Measurements from ENCODE around the gene IL1RL1.

IL1RL1 gene

DNA sequence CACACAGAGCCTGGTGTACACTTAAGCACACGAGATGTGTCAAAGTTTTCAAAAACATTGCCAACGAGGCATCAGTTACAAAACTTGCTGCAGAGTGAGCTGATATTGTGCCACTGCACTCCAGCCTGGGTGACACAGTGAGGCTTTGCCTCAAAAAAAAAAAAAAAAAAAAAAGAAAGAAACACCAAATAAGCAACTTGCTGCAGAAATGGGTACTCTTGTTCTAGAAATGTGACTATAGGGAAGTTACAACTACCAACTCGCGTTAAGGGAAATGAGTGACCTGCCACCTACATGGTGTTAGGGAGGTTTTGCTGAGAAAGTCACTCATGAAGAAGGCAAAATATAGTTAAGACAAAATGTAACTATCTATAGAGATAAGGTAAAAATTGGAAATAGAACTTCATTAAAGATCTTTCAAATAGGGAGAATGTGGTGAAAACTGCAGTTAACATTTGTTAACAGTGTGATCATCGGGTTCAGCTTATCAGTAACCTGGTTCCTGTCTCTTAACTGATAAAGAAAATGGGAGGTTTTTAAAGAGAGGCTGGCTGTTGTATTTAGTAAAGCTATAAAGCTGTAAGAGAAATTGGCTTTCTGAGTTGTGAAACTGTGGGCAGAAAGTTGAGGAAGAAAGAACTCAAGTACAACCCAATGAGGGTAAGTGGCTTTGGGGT lies at the start of gene IL1RL1:
Gene IL1RL1 (plus strand): TSS at position 600 of the 677 bp plus-strand sequence. CDS start 26,702 bp downstream, outside the sequence.
- no peak for DNase-seq (ENCODE audit: low read depth in 2 of 2)

DNA sequence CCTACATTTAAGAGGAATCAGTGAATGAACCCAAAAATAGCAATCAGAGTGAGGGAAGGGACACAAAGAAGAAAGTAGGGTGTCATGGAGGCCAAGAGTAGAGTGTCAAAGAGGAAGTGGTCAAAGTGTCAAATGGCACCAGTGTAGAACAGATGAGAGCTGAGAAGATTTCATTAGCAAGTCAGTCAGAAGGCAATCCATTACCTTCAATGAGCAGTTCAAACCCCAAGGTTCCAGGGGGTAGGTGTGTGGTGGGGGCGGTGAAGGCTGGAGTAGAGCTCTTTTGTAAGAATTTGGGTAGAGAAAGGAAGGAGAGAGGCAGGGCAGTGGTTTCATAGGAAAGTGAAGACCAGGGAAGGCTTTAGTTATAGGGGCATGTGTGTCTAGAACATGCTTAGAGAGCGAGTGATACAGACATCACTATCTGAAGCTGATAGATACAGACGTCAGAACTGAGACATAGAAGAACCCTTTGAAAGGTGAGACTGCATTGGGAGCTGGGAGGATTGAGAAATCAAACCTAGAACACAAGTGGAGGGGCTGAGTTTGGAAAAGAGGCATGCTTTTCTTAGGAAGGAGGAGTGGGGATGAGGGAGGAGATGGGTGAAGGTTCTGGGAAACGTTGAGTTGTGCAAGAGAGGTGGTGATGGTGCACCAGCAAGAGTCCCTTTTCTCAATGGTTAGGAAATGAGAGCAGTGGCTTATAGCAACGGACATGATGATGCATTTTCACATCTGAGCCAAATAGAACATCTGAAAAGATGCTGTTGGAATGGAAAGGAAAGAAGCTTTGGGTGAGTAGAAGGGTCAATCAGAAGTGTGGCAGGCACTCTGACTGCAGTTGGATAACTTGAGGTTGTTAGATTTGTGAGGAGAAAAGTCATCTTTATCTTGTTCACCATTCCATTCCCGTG lies 48.9 kb upstream of the IL1RL1 start:
- DNase-seq (ENCODE audit: low read depth in 2 of 2) = no peak

DNA sequence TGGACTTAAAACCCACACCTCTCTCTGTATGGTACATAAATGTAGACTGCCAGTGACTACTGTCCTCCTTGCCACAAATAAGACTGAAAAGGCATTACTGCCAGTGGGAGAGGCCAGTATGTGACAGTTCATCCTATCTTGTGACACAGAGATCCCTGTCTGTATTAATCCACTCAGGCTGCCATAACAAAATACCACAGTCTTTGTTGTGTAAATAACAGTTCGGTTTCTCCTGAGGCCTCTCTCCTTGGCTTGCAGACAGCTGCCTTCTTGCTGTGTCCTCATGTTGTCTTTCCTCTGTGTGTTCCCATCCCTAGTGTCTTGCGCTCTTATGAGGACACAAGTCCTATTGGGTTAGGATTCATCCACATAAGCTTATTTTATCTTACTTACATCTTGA lies 46.4 kb upstream of the IL1RL1 start:
- DNase-seq (ENCODE audit: low read depth in 2 of 2) = no peak

DNA sequence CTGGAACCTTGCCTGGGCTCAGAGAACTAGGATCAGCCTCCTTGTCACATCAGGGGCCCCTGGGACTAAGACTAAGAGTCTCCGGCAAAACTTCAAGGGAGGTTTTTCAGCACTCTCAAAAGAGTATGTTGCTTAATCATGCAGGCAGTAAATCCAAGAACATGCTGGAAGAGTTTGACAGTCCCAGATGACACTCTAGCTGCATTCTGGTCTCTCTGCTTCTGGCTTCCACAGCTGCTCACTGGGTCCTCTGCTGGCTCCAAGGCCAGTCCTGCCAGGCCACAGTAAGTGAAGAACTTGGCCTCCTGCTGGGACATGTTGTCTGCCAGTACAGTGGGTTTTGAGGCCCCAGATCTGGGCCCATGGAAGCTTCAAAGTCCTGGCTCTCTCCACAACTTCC lies 45.2 kb upstream of the IL1RL1 start:
- DNase-seq (ENCODE audit: low read depth in 2 of 2) = no peak

DNA sequence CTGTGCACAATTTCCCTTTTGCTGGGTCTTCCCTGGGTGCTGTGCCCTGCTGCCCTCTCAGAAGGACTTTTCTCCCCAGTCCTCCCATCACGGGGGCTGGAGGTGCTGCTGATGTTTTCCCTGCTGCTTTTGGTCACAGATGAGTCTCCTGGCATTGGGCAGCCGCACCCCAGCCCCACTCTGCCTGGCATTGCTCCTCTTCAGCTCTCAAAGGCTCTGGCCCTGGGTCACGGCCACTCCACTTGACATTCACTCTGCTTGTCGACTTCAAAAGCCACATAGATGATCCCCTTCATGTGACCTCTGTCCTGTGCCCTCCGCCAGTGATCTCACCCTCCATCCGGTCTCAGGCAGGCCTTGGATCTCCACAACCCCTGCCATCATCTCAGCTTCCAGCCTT lies 43.6 kb upstream of the IL1RL1 start:
- DNase-seq (ENCODE audit: low read depth in 2 of 2) = no peak

DNA sequence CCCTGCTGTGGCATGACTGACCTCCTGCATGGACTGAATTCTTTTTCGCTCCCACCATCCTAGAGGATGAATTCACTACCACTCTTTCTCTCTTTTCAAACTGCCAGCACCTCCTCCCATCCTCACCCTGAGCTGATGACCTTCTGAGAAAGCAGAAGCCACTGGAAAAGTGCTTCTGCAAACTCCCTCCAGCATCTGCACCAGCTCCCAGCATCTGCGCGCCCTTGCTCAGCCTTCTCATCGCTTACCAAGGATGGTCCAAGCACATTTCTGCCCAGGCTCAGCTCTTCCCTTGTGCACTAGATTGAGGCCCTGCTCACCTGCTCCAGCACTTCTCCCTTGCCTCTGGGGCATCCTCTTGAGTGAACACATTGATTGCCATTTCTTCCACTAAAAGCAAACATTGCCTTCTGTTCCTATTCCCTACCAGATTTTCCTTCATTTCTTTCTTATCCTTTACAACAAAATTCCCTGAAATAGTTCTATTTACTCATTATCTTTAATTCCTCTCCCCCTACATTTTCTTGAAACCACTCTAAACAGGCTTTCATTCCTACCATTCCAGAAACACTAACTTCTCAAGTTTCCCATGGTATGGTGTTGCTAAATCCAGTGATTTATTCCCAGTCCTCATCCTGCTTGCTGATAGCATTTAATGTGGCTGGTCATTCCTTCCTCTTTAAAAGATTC lies 42.7 kb upstream of the IL1RL1 start:
- DNase-seq (ENCODE audit: low read depth in 2 of 2) = no peak

DNA sequence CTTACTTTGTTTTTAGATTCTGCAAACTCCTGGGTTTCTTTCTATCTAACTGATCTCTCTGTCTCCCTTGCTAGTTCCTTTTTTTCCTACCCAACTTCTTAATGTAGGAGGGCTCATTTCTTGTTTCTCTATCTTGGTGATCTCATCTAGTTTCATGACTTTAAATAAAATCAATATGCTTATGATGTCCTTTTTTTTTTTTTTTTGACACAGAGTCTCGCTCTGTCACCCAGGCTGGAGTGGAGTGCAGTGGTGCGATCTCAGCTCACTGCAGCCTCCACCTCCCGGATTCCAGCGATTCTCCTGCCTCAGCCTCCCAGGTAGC lies 42.2 kb upstream of the IL1RL1 start:
- no peak for DNase-seq (ENCODE audit: low read depth in 2 of 2)

DNA sequence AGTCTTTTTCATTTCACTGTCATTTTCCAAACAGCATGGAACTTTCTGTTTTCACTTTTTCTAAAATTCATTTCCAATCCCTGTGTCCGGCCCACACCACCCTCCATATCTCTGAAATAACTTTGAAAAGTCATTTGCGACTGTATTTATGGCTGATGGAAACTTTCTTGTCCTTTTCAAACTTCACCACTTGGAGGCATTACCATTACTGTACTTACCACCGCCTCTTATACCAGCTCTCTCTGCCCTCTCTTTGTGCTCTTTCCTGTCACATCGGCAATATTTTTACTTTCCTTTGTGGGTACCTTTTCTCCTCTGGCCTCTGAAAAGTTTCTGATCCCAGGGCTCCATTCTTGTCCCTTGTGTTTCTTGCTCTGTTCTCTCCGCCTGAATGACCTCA lies 39.5 kb upstream of the IL1RL1 start:
- no peak for DNase-seq (ENCODE audit: low read depth in 2 of 2)

DNA sequence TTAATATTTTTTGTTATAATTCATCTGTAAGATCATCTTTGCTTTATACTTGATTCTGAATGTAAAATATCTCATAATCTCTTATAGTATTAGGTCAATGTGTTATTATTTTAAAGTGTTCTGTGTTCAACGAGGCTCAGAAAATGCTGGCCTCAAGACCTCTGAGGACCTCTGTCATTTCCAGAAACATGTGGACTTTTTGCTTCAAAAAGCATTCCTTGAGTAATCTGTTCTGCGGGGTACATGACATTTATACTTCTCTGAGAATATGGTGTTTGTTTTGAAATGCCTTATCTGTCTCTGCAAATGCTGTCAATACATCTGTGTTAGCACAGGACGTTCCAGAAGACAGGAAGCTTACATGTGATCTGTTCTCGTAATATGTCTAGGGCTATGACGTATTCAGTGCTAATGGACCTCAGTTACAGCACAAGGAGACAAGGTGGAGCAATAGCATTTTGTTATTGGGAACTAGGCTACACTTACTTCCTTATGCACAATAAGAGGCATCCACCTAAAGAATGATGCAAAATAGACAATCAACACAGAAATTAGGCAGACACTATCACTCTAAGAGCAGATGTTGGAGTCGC lies 37.6 kb upstream of the IL1RL1 start:
- no peak for DNase-seq (ENCODE audit: low read depth in 2 of 2)

DNA sequence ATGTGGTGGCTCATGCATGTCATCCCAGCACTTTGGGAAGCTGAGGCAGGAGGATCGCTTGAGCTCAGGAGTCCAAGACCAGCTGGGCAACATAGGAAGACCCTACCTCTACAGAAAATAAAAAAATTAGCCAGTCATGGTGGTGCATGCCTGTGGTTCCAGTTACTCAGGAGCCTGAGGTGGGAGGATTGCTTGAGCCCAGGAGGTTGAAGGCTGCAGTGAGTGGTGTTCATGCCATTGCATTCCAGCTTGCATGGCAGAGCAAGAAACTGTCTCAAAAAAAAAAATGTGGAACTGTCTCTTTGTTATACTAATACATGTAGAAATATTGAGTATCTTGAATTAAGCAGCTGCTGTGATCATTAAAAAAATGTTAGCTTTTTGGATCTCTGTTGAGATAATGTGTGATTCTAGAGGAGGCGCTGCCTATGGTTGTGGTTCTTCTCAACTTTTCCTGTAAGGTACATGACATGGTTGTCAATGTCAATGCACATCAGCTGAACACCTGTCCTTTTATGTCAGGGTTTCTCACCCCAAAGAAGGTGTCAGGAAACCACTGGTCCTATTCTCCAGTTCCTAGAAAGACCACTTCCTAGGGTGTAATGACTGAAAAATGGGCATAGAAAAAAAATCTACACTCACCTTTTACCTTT lies 34.7 kb upstream of the IL1RL1 start:
- no peak for DNase-seq (ENCODE audit: low read depth in 2 of 2)

DNA sequence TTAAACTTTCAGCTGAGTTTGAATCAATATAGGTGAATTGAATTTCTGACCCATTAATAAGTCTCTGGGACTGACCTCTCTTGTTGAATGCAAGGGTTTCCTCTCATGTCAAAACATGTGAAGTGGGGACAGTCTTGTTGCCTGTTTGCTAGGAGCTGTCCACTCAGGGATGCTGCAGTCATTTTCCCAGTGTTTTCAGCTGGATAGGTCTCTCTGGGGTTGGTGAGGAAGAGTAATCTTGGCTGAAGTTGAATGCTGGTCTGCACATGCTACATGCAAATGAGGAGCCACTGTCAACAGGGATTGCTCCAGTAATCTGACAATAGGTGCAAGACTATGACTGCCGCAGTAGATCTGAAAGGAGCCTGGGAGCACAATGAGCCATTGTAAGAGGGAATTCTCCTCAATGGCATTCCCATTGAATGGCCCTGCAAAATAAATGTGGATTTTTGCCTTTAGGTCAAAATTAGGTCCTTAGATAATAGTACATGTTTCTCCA lies 34.1 kb upstream of the IL1RL1 start:
- no peak for DNase-seq (ENCODE audit: low read depth in 2 of 2)

DNA sequence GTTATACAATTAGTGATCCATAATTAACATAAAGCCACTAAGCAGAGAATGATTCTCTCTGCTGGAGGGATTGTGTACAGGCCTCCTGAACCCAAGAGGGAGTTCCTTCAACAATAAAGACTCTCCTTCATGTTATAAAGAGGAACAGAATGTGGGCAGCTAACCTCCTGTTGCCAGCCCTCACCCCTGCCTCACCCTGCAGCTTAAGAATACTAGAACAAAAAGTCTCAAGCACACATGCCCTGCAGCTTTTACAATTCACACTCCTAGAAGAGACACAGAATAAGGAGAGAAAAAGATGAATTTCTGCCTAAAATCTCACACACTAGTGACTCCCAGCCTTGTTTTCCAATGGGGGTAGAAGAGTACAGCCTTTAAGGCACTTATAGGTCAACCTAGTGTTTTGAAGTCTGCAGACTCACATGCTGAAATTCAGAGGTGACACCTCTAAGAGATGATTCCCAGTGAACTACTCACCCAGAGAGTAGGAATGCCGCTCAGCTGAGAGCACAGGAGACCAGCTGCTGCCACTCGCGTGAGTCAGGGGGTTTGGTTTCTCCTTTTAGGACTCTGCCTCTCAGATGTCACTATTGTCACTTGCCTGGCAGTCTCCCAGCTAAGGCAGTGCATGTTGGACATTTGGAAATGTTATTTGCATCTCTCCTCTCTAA lies 32.5 kb upstream of the IL1RL1 start:
- DNase-seq (ENCODE audit: low read depth in 2 of 2) = no peak

DNA sequence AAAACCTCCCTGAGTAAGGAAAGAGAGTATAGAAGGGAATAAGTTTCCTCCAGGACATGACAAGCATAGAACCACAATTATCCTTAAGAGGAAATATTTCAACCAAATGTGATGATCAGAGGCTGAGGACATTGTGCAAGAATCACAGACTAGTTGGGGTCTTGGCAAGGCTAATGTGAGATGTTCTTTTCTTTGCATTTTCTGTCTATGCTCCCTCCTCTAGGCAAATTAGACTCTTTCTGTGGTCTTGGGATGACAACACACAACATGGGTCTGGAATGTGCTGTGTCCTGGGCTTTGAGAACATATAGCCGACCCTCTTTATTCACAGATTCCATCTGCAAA lies 32.0 kb upstream of the IL1RL1 start:
- no peak for DNase-seq (ENCODE audit: low read depth in 2 of 2)

DNA sequence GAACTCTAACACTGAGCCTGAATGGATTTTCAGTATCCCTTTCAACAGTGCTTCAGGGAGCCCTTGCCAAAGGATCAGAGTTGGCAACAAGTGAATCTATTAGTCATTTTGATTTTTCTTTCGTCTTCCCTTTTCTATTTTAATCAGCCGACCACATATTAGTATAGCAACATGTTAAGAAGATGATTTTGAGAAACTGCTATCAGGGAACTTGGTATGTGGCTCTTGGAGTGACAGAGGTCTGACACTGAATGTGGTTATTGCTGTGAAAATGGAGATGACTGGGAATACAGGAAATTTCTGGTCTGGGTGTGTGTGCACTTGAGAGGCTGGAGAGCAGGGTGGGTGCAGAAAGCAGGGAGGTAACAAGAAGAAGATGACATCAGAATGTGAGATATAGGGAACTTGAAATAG lies 28.7 kb upstream of the IL1RL1 start:
- no peak for DNase-seq (ENCODE audit: low read depth in 2 of 2)

DNA sequence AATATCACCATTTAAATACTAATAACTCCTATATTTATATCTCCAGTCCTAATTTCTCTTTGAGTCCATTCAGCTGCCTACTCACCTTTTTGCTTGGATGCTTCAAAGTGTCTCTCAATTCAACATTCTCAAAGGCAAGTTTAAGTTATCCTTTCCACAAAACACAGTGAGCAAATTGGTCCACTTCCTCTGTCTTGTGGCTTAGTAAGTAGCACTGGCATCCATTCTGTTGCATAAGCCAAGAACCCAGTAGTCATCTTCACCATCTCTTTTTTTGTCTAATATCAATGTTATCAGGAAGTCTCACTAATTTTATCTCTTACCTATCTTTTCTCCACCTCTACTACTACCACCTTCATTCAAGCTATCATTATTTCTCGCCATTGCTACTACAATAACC lies 27.4 kb upstream of the IL1RL1 start:
- DNase-seq (ENCODE audit: low read depth in 2 of 2) = no peak

DNA sequence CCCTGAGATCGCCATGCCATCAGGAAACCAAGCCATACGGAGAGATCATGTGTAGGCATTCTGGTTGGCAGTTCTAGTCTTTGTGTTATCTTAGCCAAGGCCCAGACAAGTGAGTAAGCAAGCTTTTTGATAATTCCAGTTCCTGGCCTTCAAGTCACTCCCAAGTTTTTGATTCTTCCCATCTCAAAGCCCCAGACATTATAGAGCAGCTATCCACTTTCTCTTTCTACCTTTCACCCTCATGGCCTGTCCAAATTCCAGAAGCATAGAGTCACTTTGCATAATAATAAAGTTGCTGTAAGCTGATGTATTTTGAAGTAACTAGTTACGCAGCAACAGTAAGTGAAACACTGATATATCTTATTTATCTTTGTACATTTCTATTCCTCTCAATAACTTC lies 26.8 kb upstream of the IL1RL1 start:
- no peak for DNase-seq (ENCODE audit: low read depth in 2 of 2)

DNA sequence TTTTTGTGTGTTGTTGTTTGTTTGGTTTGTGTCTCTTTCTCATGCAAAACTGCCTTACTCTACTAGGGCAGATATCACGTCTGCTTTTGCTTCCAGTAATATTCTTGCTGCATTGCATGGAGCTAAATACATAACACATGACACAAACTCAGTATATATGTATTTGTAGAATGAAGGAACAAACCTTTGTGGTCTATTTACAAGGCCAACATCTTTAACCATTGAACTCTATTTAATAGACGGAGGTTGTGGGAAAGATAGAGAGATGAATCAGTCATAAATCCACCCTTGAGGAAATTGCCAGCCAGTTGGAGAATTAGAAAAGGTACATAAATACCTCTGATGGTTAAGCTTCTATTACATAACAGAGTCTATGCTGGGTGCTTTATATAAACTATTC lies 26.0 kb upstream of the IL1RL1 start:
- DNase-seq (ENCODE audit: low read depth in 2 of 2) = no peak

DNA sequence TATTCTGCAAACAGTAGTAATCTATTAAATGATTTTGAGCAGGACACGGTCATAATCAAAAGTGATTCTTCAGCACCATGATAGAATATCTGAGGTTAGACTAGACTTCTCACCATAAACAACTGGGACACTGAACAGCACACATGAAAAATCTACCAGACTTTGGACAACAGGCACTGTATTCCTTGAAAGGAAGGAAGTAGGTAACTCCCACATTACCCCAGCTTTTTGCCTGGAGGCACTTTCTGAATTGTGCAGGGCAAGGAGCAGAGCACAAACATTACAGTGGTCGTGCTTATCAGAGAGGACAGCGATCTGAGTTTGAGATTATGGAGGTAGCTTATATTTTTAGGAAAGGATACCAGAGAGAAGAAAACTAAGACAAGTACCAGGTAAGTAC lies 25.3 kb upstream of the IL1RL1 start:
- no peak for DNase-seq (ENCODE audit: low read depth in 2 of 2)

DNA sequence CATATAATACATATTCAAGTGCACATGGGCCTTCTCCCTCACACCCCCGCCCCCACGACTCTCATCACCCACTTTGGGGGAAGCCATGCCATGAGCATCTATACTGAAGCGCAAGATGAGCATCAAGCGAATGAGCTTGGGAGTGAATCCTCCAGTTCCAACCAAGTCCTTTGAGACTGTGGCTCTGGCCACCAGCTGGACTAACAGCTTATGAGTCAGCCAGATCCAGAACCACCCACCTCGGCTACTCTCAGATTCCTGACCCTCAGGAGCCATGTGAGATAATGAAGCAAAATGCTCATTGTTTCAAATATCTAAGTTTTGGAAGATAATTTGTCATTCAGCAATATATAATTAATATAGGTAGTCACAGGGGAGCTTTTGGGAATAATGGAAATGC lies 22.2 kb upstream of the IL1RL1 start:
- no peak for DNase-seq (ENCODE audit: low read depth in 2 of 2)

DNA sequence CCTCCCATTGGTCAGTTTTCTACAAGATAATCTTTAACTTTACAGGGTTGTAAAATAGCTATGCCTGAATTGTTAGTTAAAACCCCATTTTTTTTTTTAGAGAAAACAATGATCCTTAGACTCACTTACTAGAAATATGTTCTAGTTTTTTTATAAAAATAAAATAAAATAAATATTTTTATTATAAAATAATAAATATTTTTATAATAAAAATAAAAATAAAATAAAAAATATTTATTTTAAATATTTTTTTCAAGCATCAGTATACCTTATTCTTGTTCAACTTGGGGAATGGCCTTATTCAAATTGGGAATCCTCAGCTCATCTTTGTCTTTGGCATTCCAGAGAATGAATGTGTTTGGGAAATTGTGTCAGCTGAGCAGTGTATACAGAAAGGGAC lies 20.8 kb upstream of the IL1RL1 start:
- DNase-seq (ENCODE audit: low read depth in 2 of 2) = no peak
